Activated CD8-positive, alpha-beta memory T cell treated with anti-CD3 and anti-CD28 coated beads for 36 hours (primary cell): Measurements from ENCODE around the gene TOMM22. TPM values are rescaled to one million over a fixed set of nuclear protein-coding genes. Genes with fewer than 3 reads are reported as not detected.

Experiments
- CTCF ChIA-PET: fragments of 350-600 bp; sonication (Branson Sonifier 250); formaldehyde crosslinking; loops from one replicate; lab custom pipeline; 2021; ENCODE audit warnings: antibody characterized with exemption; lab: Charles Lee
- POLR2A ChIA-PET: fragments of 350-600 bp; sonication (Branson Sonifier 250); formaldehyde crosslinking; loops from one replicate; lab custom pipeline; 2021; ENCODE audit warnings: antibody characterized with exemption; lab: Charles Lee
- total RNA-seq, 2 experiments: library from RNA; stranded (reverse); gene quantifications; one replicate each; pipeline ENCODE4 v1.2.3, GENCODE V29; 2021

TOMM22 gene
- total RNA-seq, 2 experiments from 2014 or later, result 192 to 195 TPM

DNA sequence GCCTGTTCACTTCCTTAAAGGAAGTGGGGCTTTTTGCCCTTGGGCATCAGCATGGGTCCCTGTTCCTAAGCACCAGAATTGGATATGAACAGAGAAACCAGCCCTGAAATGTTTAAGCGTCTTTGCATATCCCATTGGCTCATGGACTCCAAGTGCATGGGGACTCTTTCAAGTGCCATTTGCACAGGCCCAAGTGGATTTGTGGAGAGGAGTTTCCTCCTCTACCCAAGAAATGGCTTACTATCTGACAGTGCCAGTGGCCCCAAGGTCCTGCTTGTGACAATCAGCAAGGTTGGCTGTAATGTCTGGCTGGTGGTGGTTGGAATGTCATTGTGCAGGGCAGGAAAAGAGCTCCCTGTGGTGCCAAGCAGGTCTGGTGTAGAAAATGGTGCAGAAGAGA is 4.0 kb downstream of the TOMM22 start:
- CTCF ChIA-PET, result no interaction called here
- POLR2A ChIA-PET, result no interaction called here

GRCh38 chr22:38689651-38690050 is 7.9 kb downstream of the TOMM22 start:
- ChIA-PET POLR2A (no interaction called here), CTCF (interaction anchor here (0.7 to 1.4 kb wide), 2 partner anchors 8 to 10 kb away, joined by 3 to 4 read pairs; partner anchors contain the start of gene TOMM22)

DNA sequence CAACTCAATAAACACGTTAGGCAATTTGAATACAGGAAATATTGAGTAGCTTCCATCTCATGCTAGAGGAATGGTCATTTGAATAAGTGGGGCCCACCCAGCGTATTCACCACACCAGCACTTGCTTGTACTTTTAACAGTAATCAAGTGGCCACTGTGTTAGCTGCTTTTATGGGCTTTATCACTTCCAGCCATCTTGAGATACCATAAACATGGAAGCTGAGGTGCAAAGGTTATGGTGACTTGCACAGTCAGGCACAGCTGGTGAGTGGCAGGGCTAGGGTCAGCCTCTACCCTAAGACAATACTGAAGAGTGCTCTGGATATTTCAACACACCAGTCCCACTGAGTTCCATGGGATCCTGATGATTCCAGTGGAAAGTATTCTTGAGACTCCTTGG is 12.3 kb downstream of the TOMM22 start:
- ChIA-PET POLR2A (interaction anchor here (2.9 kb wide), 1 partner anchor 12 kb away, joined by 9 read pairs; the partner anchor contains the start of gene TOMM22), CTCF (interaction anchor here (0.8 to 1.3 kb wide), 2 partner anchors 12 to 39 kb away, joined by 3 read pairs; partner anchors contain the start of gene TOMM22)

GRCh38 chr22:38694940-38695339 is 13.2 kb downstream of the TOMM22 start:
- ChIA-PET CTCF (interaction anchor here (0.9 to 1.3 kb wide), 3 partner anchors 13 to 60 kb away, joined by 3 to 5 read pairs (median 4); partner anchors contain the start of gene TOMM22), POLR2A (interaction anchor here (0.6 to 2.9 kb wide), 2 partner anchors 11 to 13 kb away, joined by 3 to 9 read pairs; partner anchors contain the start of genes GTPBP1 and TOMM22)

GRCh38 chr22:38696606-38697424 is 15.1 kb downstream of the TOMM22 start:
- CTCF ChIA-PET, result interaction anchor here (1.8 kb wide), 1 partner anchor 15 kb away, joined by 6 read pairs; the partner anchor contains the start of gene TOMM22
- POLR2A ChIA-PET, result interaction anchor here (1.4 kb wide), 1 partner anchor 15 kb away, joined by 7 read pairs; the partner anchor contains the start of gene TOMM22

DNA sequence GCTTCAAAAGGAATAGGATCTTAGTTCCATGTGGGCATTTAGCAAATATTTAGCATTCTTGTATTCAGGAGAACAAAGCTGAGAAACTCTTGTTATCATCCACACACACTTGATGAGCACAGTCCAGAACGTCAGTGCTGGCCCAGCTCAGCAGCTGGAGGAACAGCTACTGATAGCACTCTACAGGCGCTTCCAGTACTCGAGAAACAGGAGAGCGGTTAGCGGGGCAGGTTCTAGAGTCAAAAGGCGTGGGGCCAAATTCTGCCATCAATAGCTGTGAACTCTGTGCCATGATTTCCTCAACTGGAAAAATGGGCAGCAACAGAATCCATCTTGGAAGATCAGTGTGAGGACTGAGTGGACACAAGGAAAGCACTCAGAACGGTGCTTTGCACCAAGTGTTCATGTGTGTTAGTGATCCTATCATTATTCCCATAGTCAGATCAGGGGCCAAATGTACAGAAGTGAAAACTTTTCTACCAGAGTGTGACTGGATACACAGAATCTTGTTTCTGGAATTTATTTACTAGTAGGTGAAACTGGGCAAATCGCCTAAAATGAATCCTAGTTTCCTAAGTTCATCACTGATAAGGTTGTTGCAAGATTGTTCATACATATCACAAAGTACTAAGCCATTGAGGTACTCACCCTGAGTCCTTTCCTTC is 15.8 kb downstream of the TOMM22 start:
- ChIA-PET CTCF (interaction anchor here (0.6 to 2.5 kb wide), 3 partner anchors 8 to 16 kb away, joined by 3 to 15 read pairs (median 6); partner anchors contain the start of genes GTPBP1 and TOMM22), POLR2A (interaction anchor here (1.4 kb wide), 1 partner anchor 16 kb away, joined by 7 read pairs; the partner anchor contains the start of gene TOMM22)

DNA sequence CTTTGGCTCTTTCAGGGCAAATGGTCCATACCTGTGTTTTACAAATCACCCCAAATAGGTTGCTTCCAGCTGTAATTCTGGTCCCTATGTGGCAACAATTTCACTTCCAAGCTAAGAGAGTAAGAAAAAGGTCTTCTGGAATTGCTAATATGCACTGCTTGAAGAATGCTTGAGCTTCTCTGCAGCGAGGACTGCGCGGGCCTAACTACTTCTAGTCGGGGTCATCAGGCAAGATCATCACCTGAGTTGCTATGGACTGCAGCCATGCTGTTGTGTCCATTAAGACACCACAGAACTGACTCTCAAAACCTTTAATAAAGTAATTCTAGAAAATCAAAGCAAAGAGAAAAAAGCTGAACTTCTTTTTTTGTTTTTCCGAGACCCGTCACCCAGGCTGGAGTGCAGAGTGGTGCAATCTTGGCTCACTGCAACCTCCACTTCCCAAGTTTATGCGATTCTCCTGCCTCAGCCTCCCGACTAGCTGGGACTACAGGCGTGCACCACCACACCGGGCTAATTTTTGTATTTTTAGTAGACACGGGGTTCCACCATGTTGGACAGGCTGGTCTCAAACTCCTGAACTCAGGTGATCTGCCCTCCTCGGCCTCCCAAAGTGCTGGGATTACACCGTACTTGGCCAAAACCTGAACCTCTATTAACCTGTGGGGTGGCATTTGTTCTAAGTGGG is 16.8 kb downstream of the TOMM22 start:
- ChIA-PET CTCF (interaction anchor here (0.6 to 2.5 kb wide), 4 partner anchors 7 to 196 kb away, joined by 3 to 15 read pairs (median 4); partner anchors contain the start of genes GTPBP1 and TOMM22), POLR2A (interaction anchor here (0.7 to 2.1 kb wide), 2 partner anchors 10 to 17 kb away, joined by 3 to 9 read pairs; partner anchors contain the start of gene TOMM22)

DNA sequence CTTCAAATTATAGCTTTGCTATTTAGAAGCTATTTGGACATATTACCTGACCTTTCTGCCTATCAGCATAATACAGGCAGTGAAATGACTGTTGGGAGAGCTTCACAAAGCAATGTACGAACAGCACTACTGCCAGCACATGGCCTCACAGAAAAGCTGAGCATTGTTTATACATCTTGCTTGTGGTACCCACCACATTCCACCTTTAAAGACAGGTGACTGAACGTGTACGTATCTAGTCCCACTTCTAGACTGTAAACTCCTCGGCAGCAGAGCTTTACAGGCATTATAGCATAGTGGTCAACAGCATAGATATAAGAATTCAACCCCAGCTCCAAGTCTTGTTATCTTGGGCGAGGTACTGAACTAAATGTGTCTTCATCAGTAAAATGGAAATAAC is 17.4 kb downstream of the TOMM22 start:
- POLR2A ChIA-PET, result interaction anchor here (0.7 to 2.1 kb wide), 2 partner anchors 11 to 17 kb away, joined by 3 to 9 read pairs; partner anchors contain the start of gene TOMM22

GRCh38 chr22:38699784-38700183 is 18.0 kb downstream of the TOMM22 start:
- ChIA-PET POLR2A (interaction anchor here (2.1 kb wide), 1 partner anchor 18 kb away, joined by 9 read pairs; the partner anchor contains the start of gene TOMM22), CTCF (interaction anchor here (1.1 to 2.5 kb wide), 3 partner anchors 9 to 33 kb away, joined by 3 to 15 read pairs (median 3); partner anchors contain the start of gene TOMM22)

More for the DNA sequence above, 17.4 kb downstream of the TOMM22 start:
- CTCF ChIA-PET, result interaction anchor here (0.6 to 2.5 kb wide), 4 partner anchors 9 to 197 kb away, joined by 3 to 15 read pairs (median 4); partner anchors contain the start of gene TOMM22

GRCh38 chr22:38700270-38700788 is 18.6 kb downstream of the TOMM22 start:
- POLR2A ChIA-PET, result interaction anchor here (2.1 kb wide), 1 partner anchor 19 kb away, joined by 9 read pairs; the partner anchor contains the start of gene TOMM22
- CTCF ChIA-PET, result interaction anchor here (2.5 kb wide), 1 partner anchor 18 kb away, joined by 15 read pairs; the partner anchor contains the start of gene TOMM22

DNA sequence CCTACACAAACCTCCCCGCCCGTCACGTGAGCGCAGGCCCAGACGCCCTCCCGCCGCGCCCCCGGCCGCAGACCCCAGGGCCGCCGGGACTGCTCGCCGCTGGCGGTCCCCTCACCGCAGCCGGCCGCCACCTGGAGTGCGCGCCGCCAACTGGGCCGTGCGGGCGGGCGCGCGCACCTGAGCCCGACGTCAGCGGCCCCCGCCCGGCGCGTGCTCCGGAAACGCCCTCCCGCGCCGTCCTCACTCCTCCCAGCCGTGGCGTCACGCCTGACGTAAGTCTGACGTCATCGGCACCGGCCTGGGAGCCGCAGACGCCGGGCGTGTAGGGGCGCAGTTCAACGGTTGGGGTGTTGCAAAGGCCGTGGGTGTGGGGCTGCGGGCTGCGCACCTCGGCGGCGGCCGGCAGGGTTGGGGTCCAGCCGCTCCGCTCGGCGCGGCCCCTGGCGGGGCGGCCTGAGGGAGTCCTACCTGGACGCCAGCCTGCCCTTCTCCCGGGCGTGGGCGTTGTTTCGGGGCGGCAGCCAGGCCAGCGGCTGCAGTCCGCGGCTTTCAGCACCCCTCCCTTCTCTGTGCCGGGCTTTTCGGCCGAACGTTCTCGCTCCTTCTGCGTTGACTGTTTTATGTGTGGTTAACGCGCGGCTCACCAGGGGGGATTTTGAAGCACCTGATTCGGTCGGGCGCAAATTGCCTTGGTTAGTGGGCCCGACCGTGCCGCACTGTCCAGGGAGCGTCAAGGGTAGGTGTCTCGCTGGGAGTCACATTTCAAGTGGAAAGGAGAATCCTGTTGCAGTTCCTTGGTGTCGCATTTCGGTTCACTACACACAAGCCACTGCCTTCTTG is 19.3 kb downstream of the TOMM22 start, which contains the start of gene JOSD1:
JOSD1 (minus strand) TSS at position 155 of the 840 bp plus-strand sequence. CDS start 956 bp downstream, outside the sequence.
- ChIA-PET CTCF (no interaction called here), POLR2A (interaction anchor here (2.1 kb wide), 1 partner anchor 19 kb away, joined by 9 read pairs; the partner anchor contains the start of gene TOMM22)

- CTCF ChIA-PET, result no interaction called here
- POLR2A ChIA-PET, result interaction anchor here (0.7 kb wide), 1 partner anchor 83 kb away, joined by 4 read pairs; no protein-coding TSS in a partner anchor
Observed at GRCh38 chr22:38704654-38705234, 23.0 kb downstream of the TOMM22 start.

DNA sequence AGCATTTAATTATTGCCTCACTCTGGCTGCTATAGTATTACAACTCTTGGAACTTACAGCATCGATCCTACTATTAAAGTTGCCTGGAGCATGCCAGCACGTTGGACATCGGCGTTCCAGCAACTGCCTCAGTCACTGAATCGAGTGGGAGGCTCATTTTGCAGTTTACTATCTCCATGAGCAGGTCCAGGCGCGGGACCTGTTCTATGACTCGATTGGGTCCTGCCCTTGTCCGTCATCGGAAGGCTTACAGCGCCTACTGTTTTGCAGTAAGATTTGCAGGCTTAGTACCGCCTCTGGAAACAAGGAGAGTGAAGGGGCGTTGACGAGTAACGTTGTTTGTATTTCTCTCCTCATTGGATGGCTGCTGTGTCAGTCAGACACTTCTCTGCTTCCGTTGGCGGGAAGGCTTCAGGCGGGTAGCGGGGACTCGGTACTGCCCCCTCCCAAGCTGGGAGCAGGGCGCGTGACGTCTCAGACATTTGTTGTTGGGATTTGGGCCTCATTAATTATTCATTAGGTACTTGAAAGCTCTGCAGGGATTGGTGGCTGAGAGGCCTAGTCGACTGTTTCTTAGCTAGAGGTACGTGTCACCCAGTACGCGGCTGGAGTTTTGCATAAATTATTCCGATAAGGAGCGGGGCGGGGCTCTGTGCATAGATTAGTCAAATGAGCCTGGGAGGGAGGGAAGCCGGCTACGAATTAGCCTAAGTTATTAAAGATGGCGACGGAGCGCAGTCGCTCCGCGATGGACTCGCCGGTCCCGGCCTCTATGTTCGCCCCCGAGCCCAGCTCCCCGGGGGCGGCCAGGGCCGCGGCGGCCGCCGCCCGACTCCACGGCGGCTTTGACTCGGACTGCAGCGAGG is 23.7 kb downstream of the TOMM22 start, which contains the start of gene GTPBP1:
GTPBP1 (plus strand) TSS at position 710 of the 866 bp plus-strand sequence; CDS start at position 722, 12 bp downstream.
- ChIA-PET POLR2A (interaction anchor here (0.6 to 1.6 kb wide), 7 partner anchors 10 to 53 kb away, joined by 3 to 7 read pairs (median 4); partner anchors contain the start of gene TOMM22), CTCF (interaction anchor here (0.7 to 1.5 kb wide), 2 partner anchors 7 to 46 kb away, joined by 3 to 5 read pairs; no protein-coding TSS in a partner anchor)

DNA sequence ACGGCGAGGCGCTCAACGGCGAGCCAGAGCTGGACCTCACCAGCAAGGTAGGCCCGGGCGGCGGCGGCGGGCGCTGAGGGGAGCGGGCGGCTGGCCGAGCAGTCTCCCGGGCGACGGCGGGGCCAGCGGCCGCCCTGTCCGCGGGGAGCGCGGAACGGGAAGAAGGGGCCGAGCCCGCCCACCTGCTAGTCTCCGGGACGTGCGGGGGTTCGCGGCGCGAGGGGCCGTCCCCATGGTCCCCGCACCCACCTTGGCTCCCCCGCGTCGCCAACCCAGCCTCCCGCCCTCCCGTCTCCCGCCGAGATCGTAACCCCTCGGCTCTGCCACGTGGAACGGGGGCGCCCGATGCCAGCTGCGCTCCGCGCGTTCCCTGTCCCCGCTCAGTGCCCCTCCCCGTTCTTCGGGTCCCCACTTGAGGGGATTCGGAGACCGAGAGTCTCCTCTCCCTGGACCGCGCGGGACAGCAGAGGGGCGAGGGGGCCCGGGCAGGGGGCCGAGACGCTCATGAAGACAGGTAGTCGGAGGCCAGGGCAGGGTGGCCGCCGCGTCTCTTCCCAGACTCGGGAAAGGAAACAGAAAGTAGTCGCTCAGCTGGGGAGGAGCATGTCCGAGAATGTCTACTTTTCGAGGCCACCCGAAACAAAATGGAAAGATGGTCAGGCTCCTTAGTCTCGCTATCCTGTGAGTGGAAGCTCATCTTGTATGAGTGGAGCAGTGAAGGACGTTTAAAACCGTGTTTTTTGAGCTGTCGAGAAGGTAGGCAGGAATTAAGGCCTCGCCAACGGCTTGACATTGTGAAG is 24.5 kb downstream of the TOMM22 start:
- ChIA-PET CTCF (interaction anchor here (0.7 to 2.0 kb wide), 4 partner anchors 8 to 45 kb away, joined by 3 to 9 read pairs (median 6); partner anchors contain the start of gene TOMM22), POLR2A (interaction anchor here (0.6 to 1.6 kb wide), 7 partner anchors 11 to 52 kb away, joined by 3 to 7 read pairs (median 4); partner anchors contain the start of gene TOMM22)
